H9 (cell line): ENCODE results near the gene APOL6. TPM values are rescaled to one million over a fixed set of nuclear protein-coding genes. Genes with fewer than 3 reads are reported as not detected.

Experiments
- DNase-seq: peaks from one replicate; pipeline ENCODE4 v3.0.0-alpha.2; 2017
- H2AFZ ChIP-seq: one replicate; pipeline ENCODE4 v1.6.1; 2013; ENCODE audit warnings: mild to moderate bottlenecking, low read length, control low read depth, moderate library complexity
- H2AK5ac ChIP-seq: 2 replicates; pipeline ENCODE4 v1.6.1; 2013; ENCODE audit warnings: low read length, control low read depth, mixed read lengths; ENCODE audit not compliant: insufficient read length
- H2BK120ac ChIP-seq: one replicate; pipeline ENCODE4 v1.6.1; 2013; ENCODE audit warnings: low read depth, mild to moderate bottlenecking, low read length, control low read depth, inconsistent platforms; ENCODE audit not compliant: poor library complexity, severe bottlenecking
- H2BK12ac ChIP-seq: 2 replicates; pipeline ENCODE4 v1.6.1; 2013; ENCODE audit warnings: low read length, control low read depth, mixed read lengths, low read depth; ENCODE audit not compliant: insufficient read length
- H2BK15ac ChIP-seq: 2 replicates; pipeline ENCODE4 v1.6.1; 2013; ENCODE audit warnings: low read depth, low read length, control low read depth
- H2BK20ac ChIP-seq: one replicate; pipeline ENCODE4 v1.6.1; 2013; ENCODE audit warnings: low read depth, mild to moderate bottlenecking, low read length, control low read depth, inconsistent platforms; ENCODE audit not compliant: poor library complexity, severe bottlenecking
- H2BK5ac ChIP-seq: 2 replicates; pipeline ENCODE4 v1.6.1; 2013; ENCODE audit warnings: low read length, control low read depth, mixed read lengths; ENCODE audit not compliant: insufficient read length
- H3K14ac ChIP-seq: 2 replicates; pipeline ENCODE4 v1.6.1; 2013; ENCODE audit warnings: low read length, control low read depth; ENCODE audit not compliant: insufficient read depth
- H3K18ac ChIP-seq: 2 replicates; pipeline ENCODE4 v1.6.1; 2013; ENCODE audit warnings: low read depth, mild to moderate bottlenecking, mixed read lengths, low read length, control low read depth; ENCODE audit not compliant: insufficient read length
- H3K23ac ChIP-seq: 2 replicates; pipeline ENCODE4 v1.6.1; 2013; ENCODE audit warnings: low read length, control low read depth, mixed read lengths, low read depth; ENCODE audit not compliant: insufficient read length
- H3K23me2 ChIP-seq: 2 replicates; pipeline ENCODE4 v1.6.1; 2013; ENCODE audit warnings: low read depth, mild to moderate bottlenecking, mixed read lengths, low read length, control low read depth; ENCODE audit not compliant: insufficient read length, poor library complexity, severe bottlenecking
- H3K27ac ChIP-seq: 2 replicates; pipeline ENCODE4 v1.5.1; 2013; ENCODE audit warnings: low read length, control low read depth, mixed read lengths, low read depth; ENCODE audit not compliant: insufficient read length
- H3K27me3 ChIP-seq: 2 replicates; pipeline ENCODE4 v1.6.1; 2013; ENCODE audit warnings: low read length, control low read depth, inconsistent platforms; ENCODE audit not compliant: insufficient read depth
- H3K4ac ChIP-seq: 2 replicates; pipeline ENCODE4 v1.6.1; 2013; ENCODE audit warnings: low read depth, mild to moderate bottlenecking, control low read depth, inconsistent platforms, low read length, moderate library complexity
- H3K4me1 ChIP-seq: 2 replicates; pipeline ENCODE4 v1.6.1; 2013; ENCODE audit warnings: low read length, control low read depth, inconsistent platforms; ENCODE audit not compliant: insufficient read depth
- H3K4me2 ChIP-seq: 2 replicates; pipeline ENCODE4 v1.6.1; 2013; ENCODE audit warnings: low read length, control low read depth, mixed read lengths; ENCODE audit not compliant: insufficient read length, insufficient read depth
- H3K56ac ChIP-seq: 2 replicates; pipeline ENCODE4 v1.6.1; 2013; ENCODE audit warnings: low read depth, mild to moderate bottlenecking, mixed read lengths, low read length, control low read depth; ENCODE audit not compliant: insufficient read length
- H3K79me1 ChIP-seq: 2 replicates; pipeline ENCODE4 v1.6.1; 2013; ENCODE audit warnings: low read depth, mild to moderate bottlenecking, moderate library complexity, low read length, control low read depth, inconsistent platforms; ENCODE audit not compliant: insufficient read depth, poor library complexity, severe bottlenecking
- H3K79me2 ChIP-seq: 2 replicates; pipeline ENCODE4 v1.6.1; 2013; ENCODE audit warnings: low read length, control low read depth, inconsistent platforms; ENCODE audit not compliant: insufficient read depth
- H3K9ac ChIP-seq: 2 replicates; pipeline ENCODE4 v1.6.1; 2013; ENCODE audit warnings: low read length, control low read depth, mixed read lengths; ENCODE audit not compliant: insufficient read length; ENCODE audit errors: extremely low read depth
- H3K9me3 ChIP-seq: one replicate; pipeline ENCODE4 v1.6.1; 2013; ENCODE audit warnings: low read depth, low read length, inconsistent platforms; ENCODE audit not compliant: control insufficient read depth
- H3T11ph ChIP-seq: one replicate; pipeline ENCODE4 v1.6.1; 2013; ENCODE audit warnings: mild to moderate bottlenecking, low read length, control low read depth, inconsistent platforms
- H4K20me1 ChIP-seq: one replicate; pipeline ENCODE4 v1.6.1; 2013; ENCODE audit not compliant: control insufficient read depth, insufficient read length, insufficient read depth
- H4K5ac ChIP-seq: 2 replicates; pipeline ENCODE4 v1.6.1; 2013; ENCODE audit warnings: low read depth, mild to moderate bottlenecking, mixed read lengths, low read length, control low read depth; ENCODE audit not compliant: insufficient read length
- H4K8ac ChIP-seq: replicated peaks from 2 replicates; pipeline ENCODE4 v1.6.1; 2013; ENCODE audit warnings: low read length, control low read depth, mixed read lengths, low read depth; ENCODE audit not compliant: insufficient read length
- H4K91ac ChIP-seq: 2 replicates; pipeline ENCODE4 v1.6.1; 2013; ENCODE audit warnings: low read depth, mild to moderate bottlenecking, moderate library complexity, mixed read lengths, low read length, control low read depth; ENCODE audit not compliant: insufficient read length
- H3K27ac Mint-ChIP-seq, 3 experiments: 2 replicates in 2 of 3; 3 replicates in 1 of 3; pipeline ENCODE4 v1.8.0; 2020 to 2021; ENCODE audit warnings: mixed read lengths in 3 of 3, mild to moderate bottlenecking in 1 of 3, moderate library complexity in 1 of 3
- H3K27me3 Mint-ChIP-seq: 2 replicates; pipeline ENCODE4 v1.8.0; 2021; ENCODE audit warnings: low read depth, mild to moderate bottlenecking, moderate library complexity, mixed read lengths
- H3K36me3 Mint-ChIP-seq, 3 experiments: 2 replicates in 2 of 3; 3 replicates in 1 of 3; pipeline ENCODE4 v1.8.0; 2020 to 2021; ENCODE audit warnings: low read depth in 3 of 3, mixed read lengths in 3 of 3; ENCODE audit not compliant: insufficient read depth in 1 of 3
- H3K4me1 Mint-ChIP-seq, 2 experiments: 2 replicates each; pipeline ENCODE4 v1.8.0; 2020; ENCODE audit warnings: mixed read lengths in 2 of 2
- H3K4me3 Mint-ChIP-seq, 2 experiments: 2 replicates in 1 of 2; 3 replicates in 1 of 2; pipeline ENCODE4 v1.8.0; 2020 to 2021; ENCODE audit warnings: mild to moderate bottlenecking in 2 of 2, mixed read lengths in 2 of 2, moderate library complexity in 1 of 2
- H3K9me3 Mint-ChIP-seq, 2 experiments: 2 replicates in 1 of 2; 3 replicates in 1 of 2; pipeline ENCODE4 v1.8.0; 2020; ENCODE audit warnings: mild to moderate bottlenecking in 2 of 2, mixed read lengths in 2 of 2, moderate library complexity in 1 of 2
- WGBS: extraction: QIAGEN DNeasy Blood & Tissue Kit; methylation state at CpG from one replicate; pipeline ENCODE4 v1.1.7; 2013; ENCODE audit warnings: missing lambda C conversion rate, low lambda C conversion rate, mixed read lengths; ENCODE audit not compliant: insufficient read length; ENCODE audit errors: extremely low coverage; 5-methylcytosine and 5-hydroxymethylcytosine counted together
- total RNA-seq: library from RNA; stranded (reverse); gene quantifications from 2 replicates; pipeline ENCODE4 v1.2.1, GENCODE V29; 2021
- TF ChIP-seq, protein P1 (sequence below): fragments of 200-600 bp; sonication (generic); conservative IDR thresholded peaks from 3 replicates; pipeline ENCODE4 v1.8.0; 2021; ENCODE audit warnings: antibody characterized with exemption, mild to moderate bottlenecking

Gene APOL6
- total RNA-seq, 1 experiment from 2014 or later: 0.07 TPM

DNA sequence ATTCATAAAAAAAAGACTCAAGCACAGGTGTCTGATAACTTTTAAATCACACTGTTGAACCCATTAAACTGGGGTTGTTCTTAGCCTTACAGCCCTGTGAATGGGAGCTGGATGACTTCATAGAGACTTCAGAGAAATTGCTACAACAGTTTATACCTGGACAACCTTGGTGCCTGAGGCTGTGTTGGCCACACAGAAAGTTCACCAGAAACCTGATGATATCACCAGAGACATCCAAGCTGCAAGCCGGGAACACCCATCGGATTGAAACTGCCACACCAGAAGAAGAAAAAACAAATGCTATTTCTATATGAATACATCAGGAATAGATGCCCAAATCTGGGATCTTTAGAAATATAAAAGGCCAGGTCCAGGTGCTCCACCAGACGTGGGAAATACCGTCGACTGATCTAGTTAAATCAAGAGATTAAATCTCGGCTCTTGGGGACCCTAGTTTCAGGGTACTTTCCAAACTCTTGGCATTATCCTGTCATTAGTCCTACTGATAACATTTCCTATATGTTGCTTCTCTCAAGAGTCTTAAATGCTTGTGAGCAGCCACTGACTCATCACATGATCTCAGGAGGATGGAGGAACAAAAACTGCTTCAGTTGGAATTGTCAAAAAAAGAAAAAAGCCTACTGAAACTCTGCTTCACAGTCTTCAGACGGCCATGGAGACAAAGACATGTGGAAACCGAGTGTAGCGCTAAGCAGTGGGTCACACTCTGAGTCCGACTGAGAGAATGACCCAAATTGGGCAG is 40.8 kb downstream of the APOL6 start:
- no peak overlapping the region for H4K91ac ChIP-seq
- H3K14ac ChIP-seq: no peak overlapping the region
- H2AK5ac ChIP-seq: no peak overlapping the region
- H2BK120ac ChIP-seq: no peak overlapping the region
- Mint-ChIP-seq H3K4me1 (no peaks in the 10 kb centered on the region), H3K36me3 (no peaks in the 10 kb centered on the region), H3K9me3 (no peaks in the 10 kb centered on the region; a peak in 1 of 5 replicates), H3K27me3 (peaks cover 11% of the 10 kb centered on the region), H3K27ac (no peak overlapping the region), H3K4me3 (no peak overlapping the region)
- no peaks in the 10 kb centered on the region for H3K4me1 ChIP-seq
- no peaks in the 10 kb centered on the region for H3K27me3 ChIP-seq
- no peak overlapping the region for H3K56ac ChIP-seq
- no peak overlapping the region for H4K8ac ChIP-seq
- H2AFZ ChIP-seq: no peak overlapping the region
- H3K4ac ChIP-seq: no peak overlapping the region
- no peak overlapping the region for H3K9ac ChIP-seq
- H2BK12ac ChIP-seq: no peak overlapping the region
- no peak overlapping the region for H2BK15ac ChIP-seq
- no peak overlapping the region for H3K4me2 ChIP-seq
- no peaks in the 10 kb centered on the region for H3K79me2 ChIP-seq
- H3K9me3 ChIP-seq: no peaks in the 10 kb centered on the region
- no peak overlapping the region for H3K23ac ChIP-seq
- no peak overlapping the region for H2BK5ac ChIP-seq
- no peak overlapping the region for H3K27ac ChIP-seq
- TF ChIP-seq, protein P1, sequence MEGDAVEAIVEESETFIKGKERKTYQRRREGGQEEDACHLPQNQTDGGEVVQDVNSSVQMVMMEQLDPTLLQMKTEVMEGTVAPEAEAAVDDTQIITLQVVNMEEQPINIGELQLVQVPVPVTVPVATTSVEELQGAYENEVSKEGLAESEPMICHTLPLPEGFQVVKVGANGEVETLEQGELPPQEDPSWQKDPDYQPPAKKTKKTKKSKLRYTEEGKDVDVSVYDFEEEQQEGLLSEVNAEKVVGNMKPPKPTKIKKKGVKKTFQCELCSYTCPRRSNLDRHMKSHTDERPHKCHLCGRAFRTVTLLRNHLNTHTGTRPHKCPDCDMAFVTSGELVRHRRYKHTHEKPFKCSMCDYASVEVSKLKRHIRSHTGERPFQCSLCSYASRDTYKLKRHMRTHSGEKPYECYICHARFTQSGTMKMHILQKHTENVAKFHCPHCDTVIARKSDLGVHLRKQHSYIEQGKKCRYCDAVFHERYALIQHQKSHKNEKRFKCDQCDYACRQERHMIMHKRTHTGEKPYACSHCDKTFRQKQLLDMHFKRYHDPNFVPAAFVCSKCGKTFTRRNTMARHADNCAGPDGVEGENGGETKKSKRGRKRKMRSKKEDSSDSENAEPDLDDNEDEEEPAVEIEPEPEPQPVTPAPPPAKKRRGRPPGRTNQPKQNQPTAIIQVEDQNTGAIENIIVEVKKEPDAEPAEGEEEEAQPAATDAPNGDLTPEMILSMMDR: no peak
- DNase-seq: no peak
- H3K79me1 ChIP-seq: no peaks in the 10 kb centered on the region
- H4K5ac ChIP-seq: no peak overlapping the region
- no peak overlapping the region for H3T11ph ChIP-seq
- no peaks in the 10 kb centered on the region for H4K20me1 ChIP-seq
- no peaks in the 10 kb centered on the region for H3K23me2 ChIP-seq
- no CpG with 5 or more reads among the region's 10 CpGs for WGBS
- H3K18ac ChIP-seq: no peak overlapping the region
- H2BK20ac ChIP-seq: no peak overlapping the region
